ENCODE measurements around the gene NEURL1.

Gene NEURL1

GRCh38 chr10:103568505-103568904, 75.0 kb downstream of the NEURL1 start:
- no peak for DNase-seq

GRCh38 chr10:103569896-103570295, 76.4 kb downstream of the NEURL1 start:
- no peak for DNase-seq

- DNase-seq = no peak
Observed at GRCh38 chr10:103570844-103571655, 77.5 kb downstream of the NEURL1 start.

- no peak for DNase-seq
Observed at GRCh38 chr10:103571656-103571975, 78.1 kb downstream of the NEURL1 start.

GRCh38 chr10:103572347-103573204, 79.1 kb downstream of the NEURL1 start:
- no peak for DNase-seq

GRCh38 chr10:103573205-103573487, 79.6 kb downstream of the NEURL1 start:
- no peak for DNase-seq

- no peak for DNase-seq
Observed at GRCh38 chr10:103574097-103575061, 80.9 kb downstream of the NEURL1 start.

GRCh38 chr10:103575416-103576075, 82.0 kb downstream of the NEURL1 start:
- no peak for DNase-seq

- DNase-seq = no peak
Observed at GRCh38 chr10:103576076-103576471, 82.6 kb downstream of the NEURL1 start.

GRCh38 chr10:103576862-103577261, 83.4 kb downstream of the NEURL1 start:
- DNase-seq = no peak

GRCh38 chr10:103578782-103579382, 85.4 kb downstream of the NEURL1 start:
- no peak for DNase-seq

GRCh38 chr10:103580011-103580410, 86.5 kb downstream of the NEURL1 start:
- no peak for DNase-seq

- no peak for DNase-seq
Observed at GRCh38 chr10:103580430-103580829, 86.9 kb downstream of the NEURL1 start.

GRCh38 chr10:103581499-103581898, 88.0 kb downstream of the NEURL1 start:
- no peak for DNase-seq

- no peak for DNase-seq
Observed at GRCh38 chr10:103582331-103583123, 89.0 kb downstream of the NEURL1 start.

- no peak for DNase-seq
Observed at GRCh38 chr10:103583871-103584215, 90.3 kb downstream of the NEURL1 start.

GRCh38 chr10:103584216-103585010, 90.9 kb downstream of the NEURL1 start:
- DNase-seq = no peak

GRCh38 chr10:103585011-103585405, 91.5 kb downstream of the NEURL1 start:
- DNase-seq = no peak

GRCh38 chr10:103587073-103587472, 93.6 kb downstream of the NEURL1 start:
- DNase-seq = no peak

GRCh38 chr10:103589074-103589630, 95.6 kb downstream of the NEURL1 start:
- DNase-seq = no peak
